CD4-positive, alpha-beta T cell (primary cell): ENCODE measurements around the gene ARAF. TPM values are rescaled to one million over a fixed set of nuclear protein-coding genes. Genes with fewer than 3 reads are reported as not detected.

Source experiments
- ATAC-seq: fragments of 200-7000 bp; cut with Tn5 transposase; one replicate; pipeline ENCODE4 v1.10.0; 2022; ENCODE audit warnings: mild to moderate bottlenecking; ENCODE audit not compliant: poor library complexity
- CTCF ChIA-PET: fragments of 350-600 bp; sonication (Branson Sonifier 250); formaldehyde crosslinking; loops from one replicate; lab custom pipeline; 2021; ENCODE audit warnings: antibody characterized with exemption, inconsistent platforms; lab: Charles Lee
- POLR2A ChIA-PET: fragments of 350-600 bp; sonication (Branson Sonifier 250); formaldehyde crosslinking; loops from one replicate; lab custom pipeline; 2021; ENCODE audit warnings: antibody characterized with exemption, inconsistent platforms; lab: Charles Lee
- DNase-seq, 14 experiments: peaks; one replicate each; pipeline ENCODE4 v3.0.0-alpha.2; 2013 to 2020; ENCODE audit warnings: mixed read lengths in 2 of 14
- H3K27ac ChIP-seq, 2 donors: one replicate each; pipeline versions ENCODE4 v1.5.1 to v1.7.0; 2013; ENCODE audit warnings: low read length in 2 of 2, low read depth in 1 of 2, mild to moderate bottlenecking in 1 of 2
- H3K27me3 ChIP-seq, 2 experiments: 1 replicate in 1 of 2; 2 replicates in 1 of 2; pipeline versions ENCODE4 v1.6.1 to v1.7.0; 2013; ENCODE audit warnings: low read length in 2 of 2, control low read depth in 1 of 2, mild to moderate bottlenecking in 1 of 2, moderate library complexity in 1 of 2; ENCODE audit not compliant: insufficient read depth in 2 of 2, control insufficient read depth in 1 of 2
- H3K36me3 ChIP-seq: one replicate; pipeline ENCODE4 v1.6.1; 2013; ENCODE audit warnings: low read length, control low read depth; ENCODE audit not compliant: insufficient read depth
- H3K4me1 ChIP-seq: one replicate; pipeline ENCODE4 v1.6.1; 2013; ENCODE audit warnings: low read length, control low read depth; ENCODE audit not compliant: insufficient read depth
- H3K4me3 ChIP-seq: one replicate; pipeline ENCODE4 v1.5.1; 2013; ENCODE audit warnings: mild to moderate bottlenecking, low read length, moderate library complexity
- H3K9me3 ChIP-seq, 2 experiments: 1 replicate in 1 of 2; 2 replicates in 1 of 2; pipeline versions ENCODE4 v1.6.1 to v1.7.0; 2013; ENCODE audit warnings: low read length in 2 of 2, mild to moderate bottlenecking in 2 of 2, control low read depth in 1 of 2, moderate library complexity in 1 of 2; ENCODE audit not compliant: control insufficient read depth in 1 of 2, insufficient read depth in 1 of 2
- H3K27ac Mint-ChIP-seq: one replicate; pipeline ENCODE4 v1.8.0; 2020; ENCODE audit warnings: mixed read lengths
- H3K27me3 Mint-ChIP-seq: one replicate; pipeline ENCODE4 v1.8.0; 2021; ENCODE audit warnings: mixed read lengths
- H3K36me3 Mint-ChIP-seq: one replicate; pipeline ENCODE4 v1.8.0; 2021; ENCODE audit warnings: low read depth, mixed read lengths
- H3K4me1 Mint-ChIP-seq: one replicate; pipeline ENCODE4 v1.8.0; 2021; ENCODE audit warnings: low read depth, mixed read lengths
- H3K4me3 Mint-ChIP-seq: one replicate; pipeline ENCODE4 v1.8.0; 2020; ENCODE audit warnings: mild to moderate bottlenecking, mixed read lengths
- H3K9me3 Mint-ChIP-seq: one replicate; pipeline ENCODE4 v1.8.0; 2020; ENCODE audit warnings: mixed read lengths
- CTCF ChIP-seq: fragments of 200-600 bp; IDR thresholded peaks from one replicate; pipeline ENCODE4 v1.8.0; 2022; ENCODE audit warnings: antibody characterized with exemption, mild to moderate bottlenecking
- intact Hi-C, 2 experiments: fragments of 100-400 bp; cut with DNase I in 1 of 2; cut with micrococcal nuclease in 1 of 2; formaldehyde crosslinking; loops; one replicate each; pipeline versions ENCODE4 v1.15.1 to v1.9.0; 2023 to 2025; cut with DNase I, micrococcal nuclease
- total RNA-seq, 174 experiments: library from RNA in 2 of 174; stranded (reverse) in 2 of 174; gene quantifications; one replicate each; pipeline ENCODE4 v1.2.3 and lab custom pipeline; 2021 to 2026

The ARAF gene
- total RNA-seq, 2 experiments from 2014 or later: 119 to 121 TPM

GRCh38 chrX:47523297-47523696, 37.7 kb upstream of the ARAF start:
- CTCF ChIA-PET: interaction anchor here (0.6 to 2.1 kb wide), 22 partner anchors 9 to 994 kb away, joined by 3 to 14 read pairs (median 3); partner anchors contain the start of genes CDK16 and UBA1
- Histone ChIP-seq H3K9me3 (no peaks in the 10 kb centered on the region), H3K36me3 (no peaks in the 10 kb centered on the region), H3K4me1 (peaks cover 7% of the 10 kb centered on the region), H3K4me3 (peak overlapping the region; percentile 55), H3K27me3 (no peaks in the 10 kb centered on the region), H3K27ac (no peak overlapping the region)
- H3K27ac Mint-ChIP-seq: no peak overlapping the region
- peak overlapping the region; percentile 59 for H3K4me3 Mint-ChIP-seq
- DNase-seq (peak; percentile 46 to 88 (median 76)), ATAC-seq (peak; percentile 96)
- TF ChIP-seq CTCF: peak; percentile 79
- no peaks in the 10 kb centered on the region for H3K36me3 Mint-ChIP-seq
- no peaks in the 10 kb centered on the region for H3K4me1 Mint-ChIP-seq
- POLR2A ChIA-PET: interaction anchor here (0.7 to 1.7 kb wide), 7 partner anchors 10 to 378 kb away, joined by 3 to 9 read pairs (median 4); partner anchors contain the start of genes CDK16, NDUFB11, RBM10 and USP11
- intact Hi-C loops: loop anchor here (1.0 to 10.0 kb wide), 7 partner anchors 36 to 758 kb away; partner anchors contain the start of genes JADE3 (in 1 of the 2) and UBA1 (in 1 of the 2)
- H3K27me3 Mint-ChIP-seq: no peaks in the 10 kb centered on the region
- no peaks in the 10 kb centered on the region for H3K9me3 Mint-ChIP-seq

GRCh38 chrX:47523713-47524166, 37.3 kb upstream of the ARAF start:
- Mint-ChIP-seq H3K27ac (no peak overlapping the region), H3K27me3 (no peaks in the 10 kb centered on the region), H3K9me3 (no peaks in the 10 kb centered on the region), H3K4me3 (no peak overlapping the region), H3K36me3 (no peaks in the 10 kb centered on the region), H3K4me1 (no peaks in the 10 kb centered on the region)
- ChIA-PET POLR2A (interaction anchor here (0.7 to 1.7 kb wide), 7 partner anchors 10 to 379 kb away, joined by 3 to 9 read pairs (median 4); partner anchors contain the start of genes CDK16, NDUFB11, RBM10 and USP11), CTCF (interaction anchor here (0.6 to 2.1 kb wide), 22 partner anchors 9 to 994 kb away, joined by 3 to 14 read pairs (median 3); partner anchors contain the start of genes CDK16 and UBA1)
- intact Hi-C loops: loop anchor here (1.0 to 10.0 kb wide), 7 partner anchors 36 to 759 kb away; partner anchors contain the start of genes JADE3 (in 1 of the 2) and UBA1 (in 1 of the 2)
- no peak overlapping the region for H3K27ac ChIP-seq
- no peak for DNase-seq
- H3K4me1 ChIP-seq: peaks cover 7% of the 10 kb centered on the region
- H3K9me3 ChIP-seq: no peaks in the 10 kb centered on the region
- H3K36me3 ChIP-seq: no peaks in the 10 kb centered on the region
- TF ChIP-seq CTCF: peak; percentile 20
- peak overlapping the region; percentile 55 for H3K4me3 ChIP-seq
- no peaks in the 10 kb centered on the region for H3K27me3 ChIP-seq
- ATAC-seq: peak; percentile 51

- H3K27me3 ChIP-seq: no peaks in the 10 kb centered on the region
- no peak for TF ChIP-seq CTCF
- H3K36me3 ChIP-seq: no peaks in the 10 kb centered on the region
- CTCF ChIA-PET: no interaction called here
- intact Hi-C loops: loop anchor here in 1 of 2 experiments (10.0 kb wide), 3 partner anchors 225 to 765 kb away; partner anchors contain the start of gene JADE3
- H3K4me3 ChIP-seq: no peak overlapping the region
- H3K4me1 ChIP-seq: no peaks in the 10 kb centered on the region
- H3K27ac ChIP-seq: no peak overlapping the region
- H3K27ac Mint-ChIP-seq: no peak overlapping the region
- ATAC-seq (no peak), DNase-seq (no peak)
- no peaks in the 10 kb centered on the region for H3K4me1 Mint-ChIP-seq
- H3K4me3 Mint-ChIP-seq: no peak overlapping the region
- no peaks in the 10 kb centered on the region for H3K9me3 Mint-ChIP-seq
- no peaks in the 10 kb centered on the region for H3K36me3 Mint-ChIP-seq
- H3K9me3 ChIP-seq: no peaks in the 10 kb centered on the region
- no peaks in the 10 kb centered on the region for H3K27me3 Mint-ChIP-seq
- POLR2A ChIA-PET: no interaction called here
Measured at GRCh38 chrX:47529548-47529947, 31.5 kb upstream of the ARAF start.
